GM19438 (cell line): ENCODE data around the gene HAPLN2.
A peak's percentile ranks its signal among the peaks of the same experiment; 100 is the strongest.
"Not testable (repeated sequence)": the region's sequence is repeated elsewhere in the genome, so short reads cannot be mapped to it uniquely, and the experiment has no call there.

Source experiments
- ATAC-seq: cut with Tn5 transposase; IDR thresholded peaks from one replicate; pipeline ENCODE4 v1.9.1; 2021; ENCODE audit warnings: low read depth; ENCODE audit not compliant: unreplicated experiment

HAPLN2 gene

DNA sequence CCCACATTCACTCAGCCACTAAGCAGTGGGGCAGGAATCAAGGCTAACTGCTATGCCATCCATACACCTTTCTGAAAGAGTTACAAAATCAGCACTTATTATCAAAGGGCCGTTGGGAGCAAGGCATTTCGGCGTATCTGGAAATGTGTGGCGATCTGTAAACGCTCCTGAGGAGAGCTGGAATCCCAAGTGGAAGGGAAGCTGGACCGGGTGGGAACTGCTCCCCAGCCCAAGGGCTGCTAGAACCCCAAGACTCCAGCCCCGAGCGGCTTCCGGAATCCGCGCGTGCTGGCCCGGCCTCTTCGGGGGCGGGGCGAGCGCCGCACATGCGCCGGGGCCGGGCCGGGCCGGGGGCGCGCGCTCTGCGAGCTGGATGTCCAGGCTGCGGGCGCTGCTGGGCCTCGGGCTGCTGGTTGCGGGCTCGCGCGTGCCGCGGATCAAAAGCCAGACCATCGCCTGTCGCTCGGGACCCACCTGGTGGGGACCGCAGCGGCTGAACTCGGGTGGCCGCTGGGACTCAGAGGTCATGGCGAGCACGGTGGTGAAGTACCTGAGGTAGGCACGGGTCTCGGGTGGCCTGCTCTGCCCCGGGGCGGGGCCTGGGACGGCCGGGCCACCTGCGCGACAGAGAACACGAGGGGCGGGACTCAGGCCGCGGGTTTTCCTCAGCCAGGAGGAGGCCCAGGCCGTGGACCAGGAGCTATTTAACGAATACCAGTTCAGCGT lies 27.6 kb upstream of the HAPLN2 start, which contains the start of gene NAXE:
Gene NAXE, plus strand, starts transcription at position 345 of the 726 bp plus-strand sequence. Its CDS starts 29 bp downstream, at position 374.
- ATAC-seq = peak; percentile 92

DNA sequence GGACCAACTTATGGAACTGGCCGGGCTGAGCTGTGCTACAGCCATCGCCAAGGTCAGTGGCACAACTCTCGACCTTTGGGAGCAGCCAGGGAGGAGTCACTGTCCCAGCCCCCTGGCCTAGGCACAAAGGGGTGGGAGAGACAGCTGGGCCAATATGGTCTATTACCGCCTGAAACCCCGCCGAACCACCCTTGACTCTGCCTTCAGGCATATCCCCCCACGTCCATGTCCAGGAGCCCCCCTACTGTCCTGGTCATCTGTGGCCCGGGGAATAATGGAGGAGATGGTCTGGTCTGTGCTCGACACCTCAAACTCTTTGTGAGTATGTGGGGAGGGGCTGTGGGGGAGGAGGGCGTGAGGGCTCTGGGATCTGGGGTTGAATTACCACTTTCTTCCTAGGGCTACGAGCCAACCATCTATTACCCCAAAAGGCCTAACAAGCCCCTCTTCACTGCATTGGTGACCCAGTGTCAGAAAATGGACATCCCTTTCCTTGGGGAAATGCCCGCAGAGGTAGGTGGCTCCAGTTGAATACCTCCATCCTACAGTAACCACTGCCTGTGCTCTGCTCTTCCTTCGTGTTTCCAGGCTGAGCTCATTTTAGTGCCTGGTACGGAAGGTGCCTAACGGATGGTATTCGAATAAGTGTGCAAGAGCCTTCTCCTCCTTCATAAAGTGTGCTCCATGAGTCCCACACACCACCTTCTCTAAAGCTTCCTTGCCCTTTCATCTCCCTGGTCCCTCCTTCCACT lies 26.9 kb upstream of the HAPLN2 start:
- no peak for ATAC-seq

GRCh38 chr1:156592910-156593660 lies 26.1 kb upstream of the HAPLN2 start:
- ATAC-seq = no peak

- ATAC-seq = no peak
Measured at GRCh38 chr1:156593661-156593989, 25.6 kb upstream of the HAPLN2 start.

DNA sequence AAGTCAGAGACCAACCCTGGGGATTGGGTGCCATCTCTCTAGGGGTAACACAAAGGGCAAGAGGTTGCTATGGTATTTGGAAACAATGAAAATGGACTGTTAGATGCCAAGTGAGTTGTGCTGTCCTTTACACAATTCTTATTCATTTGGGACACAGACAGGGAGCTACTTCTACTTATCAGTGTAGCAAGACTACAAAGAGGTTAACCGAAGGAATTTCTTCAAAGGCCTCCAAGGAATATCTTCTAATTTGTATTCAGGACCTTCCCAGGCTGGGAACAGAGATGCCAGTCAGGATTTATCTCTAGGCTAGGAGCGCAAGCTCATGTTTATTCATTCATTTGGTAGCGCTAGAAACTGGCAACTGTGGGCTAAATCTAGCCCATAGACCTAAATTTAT lies 25.0 kb upstream of the HAPLN2 start:
- ATAC-seq = no peak

- no peak for ATAC-seq
Measured at GRCh38 chr1:156595016-156595415, 24.2 kb upstream of the HAPLN2 start.

DNA sequence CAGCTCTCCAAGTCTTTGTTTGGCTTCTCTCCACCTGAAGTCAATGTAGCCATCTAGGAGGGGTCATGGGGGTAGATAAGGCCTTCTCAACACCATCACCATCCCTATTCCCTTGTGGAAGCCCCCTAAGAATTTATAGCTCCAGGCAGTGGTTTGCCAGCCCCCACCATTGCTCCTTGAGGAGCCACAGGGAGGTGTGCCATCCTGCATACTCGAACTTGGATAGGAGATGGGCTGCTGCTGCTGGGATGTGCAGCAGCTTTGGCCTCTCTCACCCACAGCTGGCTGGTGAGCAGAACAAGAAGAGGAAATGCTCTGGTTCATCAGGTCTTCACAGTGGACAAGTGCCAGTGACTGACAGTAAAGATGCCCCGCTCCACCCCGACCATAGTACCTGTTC lies 22.8 kb upstream of the HAPLN2 start:
- no peak for ATAC-seq

- ATAC-seq = no peak
Measured at GRCh38 chr1:156598125-156598524, 21.1 kb upstream of the HAPLN2 start.

DNA sequence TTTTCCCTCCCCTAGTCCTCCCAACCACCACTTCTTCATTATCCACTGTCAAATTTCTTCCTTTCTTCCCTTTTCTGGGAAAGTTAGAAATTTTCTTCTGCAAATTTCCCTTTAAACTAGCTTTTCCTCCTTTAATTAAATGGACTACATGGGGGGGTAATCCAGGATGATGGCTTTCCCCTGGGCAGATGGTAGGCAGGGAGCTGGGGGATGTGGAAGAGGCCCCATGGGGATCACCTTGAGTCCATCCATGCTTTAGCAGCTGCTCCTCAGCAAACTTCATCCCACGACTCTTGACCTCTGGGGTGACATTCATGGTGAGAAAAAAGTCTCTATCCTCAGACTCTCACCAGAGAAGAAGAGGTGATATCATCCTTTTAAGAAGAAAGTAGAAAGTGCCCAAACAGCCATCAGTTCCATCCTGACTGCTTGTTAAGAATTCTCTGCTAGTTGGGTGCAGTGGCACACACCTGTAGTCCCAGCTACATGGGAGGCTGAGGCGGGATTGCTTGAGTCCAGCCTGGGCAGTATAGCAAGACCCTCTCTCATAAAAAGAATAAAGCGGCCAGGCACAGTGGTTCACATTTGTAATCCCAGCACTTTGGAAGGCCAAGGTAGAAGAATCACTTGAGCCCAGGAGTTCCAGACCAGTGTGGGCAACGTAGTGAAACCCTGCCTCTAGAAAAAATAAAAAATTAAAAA lies 20.3 kb upstream of the HAPLN2 start:
- no peak for ATAC-seq

- no peak for ATAC-seq
Measured at GRCh38 chr1:156599811-156600210, 19.4 kb upstream of the HAPLN2 start.

DNA sequence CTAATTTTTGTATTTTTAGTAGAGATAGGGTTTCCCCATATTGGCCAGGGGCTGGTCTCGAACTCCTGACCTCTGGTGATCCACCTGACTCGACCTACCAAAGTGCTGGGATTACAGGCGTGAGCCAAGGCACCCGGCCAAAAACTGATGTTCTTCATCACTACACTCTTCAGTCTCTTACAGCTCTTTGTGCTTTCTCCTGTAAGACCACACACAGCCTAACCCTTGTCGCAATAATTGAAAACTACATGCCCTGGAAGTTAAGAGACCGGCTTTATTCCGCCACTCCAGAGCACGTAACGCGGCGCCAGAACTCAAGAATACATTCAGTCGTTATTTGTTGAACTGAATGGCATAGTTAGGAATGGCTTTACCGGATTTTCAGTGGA lies 18.5 kb upstream of the HAPLN2 start:
- no peak for ATAC-seq

DNA sequence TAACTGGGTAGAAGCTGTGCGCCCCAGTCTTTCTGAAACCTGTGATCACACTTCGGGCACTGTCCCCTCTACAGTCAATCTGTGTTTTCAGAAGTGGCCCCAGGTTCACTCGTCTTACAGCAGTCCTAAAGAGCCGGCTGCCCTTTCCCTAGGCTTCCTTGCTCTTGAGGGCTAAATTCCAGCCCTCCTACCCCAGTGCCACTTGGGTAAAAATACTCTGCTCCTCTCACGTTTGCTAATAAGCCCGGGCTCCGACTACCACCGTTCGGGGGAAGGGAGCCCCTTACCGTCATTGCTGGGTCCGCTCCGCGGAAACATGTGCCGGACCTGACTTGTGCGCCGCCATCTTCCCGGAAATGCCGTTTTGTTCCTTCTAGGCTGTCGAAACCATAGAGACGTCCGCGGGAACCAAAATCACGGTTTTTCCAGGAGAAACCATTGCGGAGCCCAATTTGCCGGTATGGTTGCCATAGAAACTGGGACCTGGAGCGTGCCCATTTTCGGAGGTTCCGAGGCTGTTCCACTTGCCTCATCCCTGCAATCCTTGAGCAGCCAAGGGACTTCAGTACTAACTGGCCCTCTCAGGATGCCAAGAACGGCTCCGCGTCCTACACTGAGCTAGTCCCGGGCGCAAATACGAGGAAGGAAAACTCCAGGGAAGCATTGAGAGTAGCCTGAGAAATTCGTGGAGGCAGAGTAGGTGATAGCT lies 17.9 kb upstream of the HAPLN2 start, which contains the start of gene GPATCH4:
Gene GPATCH4, minus strand, starts transcription at position 358 of the 709 bp plus-strand sequence.
- no peak for ATAC-seq

DNA sequence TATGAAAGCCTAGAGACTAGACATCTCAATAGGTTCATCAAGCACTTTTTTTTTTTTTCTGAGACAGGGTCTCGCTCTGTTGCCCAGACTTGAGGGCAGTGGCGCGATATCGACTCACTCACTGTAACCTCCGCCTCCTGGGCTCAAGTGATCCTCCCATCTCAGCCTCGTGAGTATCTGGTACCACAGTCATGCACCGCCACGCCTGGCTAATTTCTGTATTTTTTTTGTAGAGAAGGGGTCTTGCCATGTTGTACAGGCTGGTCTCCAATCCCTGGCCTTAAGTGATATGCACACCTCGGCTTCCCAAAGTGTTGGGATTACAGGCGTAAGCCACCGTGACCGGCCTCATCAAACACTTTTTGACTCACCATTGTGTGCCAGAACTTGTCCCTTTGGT lies 17.3 kb upstream of the HAPLN2 start:
- no peak for ATAC-seq

GRCh38 chr1:156602557-156602993 lies 16.6 kb upstream of the HAPLN2 start:
- ATAC-seq = no peak

- not testable (repeated sequence) for ATAC-seq
Measured at GRCh38 chr1:156607344-156607743, 11.9 kb upstream of the HAPLN2 start.

- no peak for ATAC-seq
Measured at GRCh38 chr1:156608036-156608674, 11.1 kb upstream of the HAPLN2 start.

- ATAC-seq = no peak
Measured at GRCh38 chr1:156608981-156609380, 10.2 kb upstream of the HAPLN2 start.

GRCh38 chr1:156610072-156610471 lies 9.1 kb upstream of the HAPLN2 start:
- ATAC-seq = not testable (repeated sequence)

- no peak for ATAC-seq
Measured at GRCh38 chr1:156612666-156613065, 6.5 kb upstream of the HAPLN2 start.

GRCh38 chr1:156615946-156616345 lies 3.3 kb upstream of the HAPLN2 start:
- ATAC-seq = no peak
